Measurements from ENCODE around the gene YPEL2.

YPEL2 gene

DNA sequence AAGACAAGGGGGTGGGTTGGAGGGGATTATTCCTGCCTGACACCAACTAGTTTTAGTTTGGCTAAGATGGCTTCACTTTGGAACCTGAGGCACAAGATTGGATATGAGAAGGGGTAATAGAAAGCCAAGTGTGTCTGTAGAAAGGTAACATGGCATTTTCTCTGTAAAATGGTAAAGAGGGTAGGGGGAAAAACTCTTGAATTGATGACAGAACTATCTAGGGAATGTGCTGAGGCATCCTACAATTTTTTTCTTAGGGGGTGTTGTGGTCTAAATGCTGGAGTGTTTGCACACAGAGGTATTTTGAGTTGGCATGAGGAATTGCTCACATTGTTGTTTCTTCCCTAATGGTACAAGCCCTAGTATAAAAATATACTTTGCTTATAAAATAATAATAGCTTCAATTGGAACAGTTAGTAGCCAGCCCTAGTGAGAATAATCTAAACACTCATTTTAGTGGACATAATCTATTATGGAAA, 25.8 kb downstream of the YPEL2 start:
- DNase-seq (ENCODE audit: low spot score), result no peak

DNA sequence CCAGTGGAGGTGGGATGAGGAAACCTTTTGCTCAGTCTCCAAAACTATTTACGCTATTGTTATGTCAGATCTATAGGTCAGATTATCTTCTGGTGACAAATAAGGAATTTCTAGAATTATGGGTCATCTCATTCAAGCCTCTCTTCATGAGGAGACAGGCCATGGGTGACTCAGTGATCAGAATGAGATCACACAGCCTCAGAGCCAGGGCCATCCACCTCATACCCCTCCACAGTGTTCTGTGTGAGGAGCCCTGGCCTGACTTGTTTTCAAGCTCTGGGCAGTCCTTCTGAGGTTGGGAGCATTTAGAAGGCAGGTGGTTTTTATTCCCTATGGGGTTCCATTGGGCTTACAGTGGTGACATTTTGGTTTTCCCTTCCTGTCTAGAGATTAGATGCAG, 26.5 kb downstream of the YPEL2 start:
- DNase-seq (ENCODE audit: low spot score), result no peak

DNA sequence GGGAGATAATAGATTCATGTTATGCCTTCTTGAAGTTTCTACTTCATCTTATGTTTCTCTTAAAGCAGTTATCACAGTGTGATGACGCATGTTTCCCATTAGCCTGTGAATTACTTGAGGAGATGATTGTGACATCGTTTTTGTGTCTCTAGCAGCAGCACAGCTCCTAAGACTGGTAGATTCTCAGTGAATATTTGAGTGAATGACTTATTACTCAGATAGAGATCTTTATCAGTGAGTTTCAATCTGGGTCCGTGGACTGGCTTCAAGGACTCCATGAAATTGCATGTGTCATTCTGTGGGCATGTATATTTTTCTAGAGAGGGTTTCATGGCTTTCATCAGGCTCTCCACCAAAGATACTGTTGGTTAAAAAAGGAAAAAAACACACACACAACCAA, 29.9 kb downstream of the YPEL2 start:
- no peak for DNase-seq (ENCODE audit: low spot score)

DNA sequence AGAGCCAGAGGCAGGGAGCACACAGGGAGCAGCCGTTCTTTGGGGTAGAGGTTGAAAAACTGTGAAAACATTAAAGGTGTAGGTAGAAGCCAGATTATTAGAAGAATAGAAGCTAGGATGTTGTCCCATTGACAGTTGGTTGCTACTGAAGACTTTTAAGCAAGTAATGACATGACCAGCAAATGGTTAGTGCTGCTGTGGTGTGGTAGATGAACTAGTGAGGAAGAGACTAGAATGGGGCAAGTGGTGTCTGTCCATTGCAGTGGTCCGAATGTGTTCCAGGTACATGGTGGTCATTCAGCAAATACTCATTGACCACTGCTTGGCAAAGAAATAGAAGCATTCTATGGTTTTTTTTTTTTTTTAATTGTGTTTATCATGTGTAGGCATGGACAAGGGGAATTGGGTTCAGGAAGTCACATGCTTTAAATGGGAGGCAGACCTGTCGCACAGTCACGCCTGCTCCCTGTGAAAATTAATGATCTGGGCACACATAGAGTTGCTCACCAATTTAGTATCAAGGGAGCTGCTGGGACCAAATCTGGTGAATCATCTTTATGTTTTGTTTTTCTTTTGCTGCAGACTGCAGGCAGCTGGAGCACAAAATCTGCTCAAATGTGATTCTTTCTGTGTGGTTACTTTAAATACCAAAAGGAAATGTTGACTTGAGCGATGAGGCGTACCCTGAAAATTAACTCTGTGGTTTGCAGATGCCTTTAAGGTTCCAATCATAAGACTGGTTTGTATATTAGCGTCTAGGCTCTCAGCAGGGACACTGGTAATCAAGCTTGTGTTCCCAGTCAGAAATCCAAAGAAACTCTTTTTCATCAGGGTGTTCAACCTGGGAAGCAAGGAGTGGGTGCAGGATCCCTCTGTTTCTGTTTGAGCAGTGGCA, 30.7 kb downstream of the YPEL2 start:
- DNase-seq (ENCODE audit: low spot score), result no peak

DNA sequence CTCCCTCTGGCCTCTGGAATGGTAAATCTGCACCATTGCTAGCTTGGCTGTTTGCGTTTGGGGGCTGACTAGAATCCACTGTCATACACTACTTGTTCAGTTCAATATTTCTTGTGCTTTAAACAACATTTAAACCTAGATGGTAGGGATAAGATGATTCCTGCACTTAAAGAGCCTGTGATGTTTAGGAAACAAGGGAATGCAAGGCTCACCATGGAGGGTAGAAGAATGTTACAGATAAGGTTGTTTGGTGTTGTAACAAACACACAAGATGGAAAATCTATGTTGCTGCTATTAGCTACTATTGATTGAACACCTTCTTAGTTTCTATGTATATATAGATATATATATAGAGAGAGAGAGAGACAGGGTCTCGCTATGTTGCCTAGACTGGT, 31.4 kb downstream of the YPEL2 start:
- no peak for DNase-seq (ENCODE audit: low spot score)

DNA sequence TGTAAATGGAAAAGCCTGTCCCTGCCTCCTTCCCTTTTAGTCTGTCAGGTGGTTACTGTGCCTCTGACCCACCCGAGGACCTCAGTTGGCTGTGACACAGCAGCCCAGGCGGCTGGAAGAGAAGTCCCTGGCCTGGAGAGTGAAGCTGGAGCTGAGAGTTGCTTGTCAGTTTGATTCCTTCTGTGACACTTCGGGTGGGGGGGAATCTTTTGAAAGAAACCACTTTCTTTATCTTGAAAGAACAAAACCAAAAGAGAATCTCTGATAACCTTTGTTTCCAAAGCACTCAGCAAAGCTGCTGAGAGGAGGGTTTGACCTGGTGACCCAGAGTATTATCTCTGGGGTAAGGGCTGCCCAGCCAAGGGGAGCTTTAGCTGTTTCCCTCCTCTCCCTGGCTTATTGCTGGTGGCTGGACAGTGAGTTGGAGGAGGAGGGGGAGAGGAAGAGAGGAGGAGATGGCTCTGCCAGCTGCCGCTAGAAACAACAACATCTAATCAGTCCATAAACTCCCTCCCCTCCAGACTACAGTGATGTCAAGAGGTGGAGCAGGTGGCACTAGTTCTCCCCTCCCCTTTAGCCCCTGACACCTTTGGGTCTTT, 34.0 kb downstream of the YPEL2 start:
- DNase-seq (ENCODE audit: low spot score), result no peak

DNA sequence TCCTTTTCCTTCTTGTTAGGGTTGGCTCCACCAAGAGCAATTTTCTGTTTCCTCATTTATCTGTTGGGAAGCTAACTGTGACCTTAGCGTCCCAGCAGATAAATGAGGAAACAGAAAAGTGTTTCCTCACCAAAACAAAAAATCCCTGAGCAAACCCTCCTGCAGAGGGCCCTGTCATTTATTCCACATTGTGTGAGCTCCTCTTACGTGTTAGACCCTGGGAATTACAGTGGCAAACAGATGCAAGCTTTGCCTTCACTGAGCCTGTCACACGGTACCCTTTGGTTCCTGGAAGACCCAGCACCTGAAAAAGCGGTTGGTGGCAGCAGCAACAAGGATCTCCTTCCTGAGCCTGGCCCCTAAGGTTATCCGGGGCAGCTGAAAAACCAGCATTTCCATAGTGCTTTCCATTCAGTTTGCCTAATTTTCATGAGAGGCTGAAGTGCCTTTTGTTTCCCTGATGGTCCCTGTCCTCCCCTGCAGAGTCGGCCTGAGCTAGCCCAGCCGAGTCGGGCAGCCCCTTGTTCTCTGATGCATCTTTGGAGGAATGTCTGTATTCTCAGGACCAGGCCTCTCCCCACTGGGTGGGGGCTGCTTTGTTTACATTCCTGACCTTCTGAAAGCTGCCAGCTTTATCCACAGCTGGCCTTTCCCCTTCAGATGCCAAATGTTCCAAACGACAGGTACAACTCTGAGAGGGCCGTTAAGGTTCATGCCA, 34.7 kb downstream of the YPEL2 start:
- DNase-seq (ENCODE audit: low spot score), result no peak

DNA sequence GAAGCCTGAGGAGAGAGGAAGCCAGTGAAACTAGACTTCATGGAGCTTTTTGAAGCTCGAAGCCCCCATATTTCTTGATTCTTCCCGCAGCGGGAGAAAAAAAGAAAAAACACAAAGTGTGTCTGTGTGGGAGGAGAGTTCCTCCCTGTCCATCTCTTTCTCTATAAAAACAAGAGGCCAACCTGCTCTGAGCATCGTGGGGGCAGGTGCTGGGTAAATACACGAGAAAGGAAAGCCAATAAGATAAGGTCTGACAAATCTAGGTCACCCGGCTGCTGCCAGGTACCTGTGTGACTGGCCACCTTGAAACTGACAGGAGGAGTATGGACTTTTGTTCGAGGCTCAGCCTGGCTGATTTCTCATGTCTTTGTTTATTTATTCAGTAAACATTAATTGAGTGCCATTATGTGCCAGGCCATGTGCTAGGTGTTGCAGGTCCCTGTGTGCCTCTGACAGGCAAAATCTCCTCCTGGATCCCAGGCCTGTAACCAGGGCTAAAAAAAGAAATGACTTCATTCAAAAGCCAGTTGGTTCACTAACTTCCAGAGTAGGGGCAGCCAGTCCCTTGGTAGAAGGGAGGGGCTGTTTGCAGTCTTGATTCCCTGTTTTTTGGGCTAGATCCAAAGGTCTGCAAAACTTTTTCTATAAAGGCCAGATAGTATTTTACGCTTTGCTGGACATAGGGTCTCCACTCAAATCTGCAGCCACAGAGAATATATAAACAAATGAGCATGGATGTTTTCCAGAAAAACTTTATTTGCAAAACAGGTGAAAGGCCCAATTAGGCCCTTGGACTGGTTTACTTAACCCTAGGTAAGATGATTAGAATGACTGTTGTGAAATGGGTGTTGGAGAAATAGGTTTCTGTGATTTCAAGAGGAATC, 35.6 kb downstream of the YPEL2 start:
- no peak for DNase-seq (ENCODE audit: low spot score)

DNA sequence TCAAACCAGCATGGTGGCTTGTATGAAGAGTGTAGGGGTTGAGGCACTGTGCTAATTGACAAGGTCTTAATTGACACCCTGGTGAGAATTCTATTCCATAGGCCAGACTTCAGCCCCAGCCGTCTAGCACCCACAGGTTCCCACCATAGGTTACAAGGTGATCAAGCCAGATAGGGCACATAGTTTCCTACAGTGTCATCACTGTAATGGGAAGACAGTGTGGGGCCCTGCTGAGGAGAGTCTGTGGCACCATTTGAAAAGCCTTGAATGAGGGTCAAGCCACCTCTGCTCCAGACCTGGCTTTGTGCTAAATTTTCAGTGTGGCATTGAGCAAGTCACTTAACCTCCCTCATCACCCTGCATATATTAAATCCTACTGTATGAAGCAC, 36.2 kb downstream of the YPEL2 start:
- DNase-seq (ENCODE audit: low spot score), result no peak

DNA sequence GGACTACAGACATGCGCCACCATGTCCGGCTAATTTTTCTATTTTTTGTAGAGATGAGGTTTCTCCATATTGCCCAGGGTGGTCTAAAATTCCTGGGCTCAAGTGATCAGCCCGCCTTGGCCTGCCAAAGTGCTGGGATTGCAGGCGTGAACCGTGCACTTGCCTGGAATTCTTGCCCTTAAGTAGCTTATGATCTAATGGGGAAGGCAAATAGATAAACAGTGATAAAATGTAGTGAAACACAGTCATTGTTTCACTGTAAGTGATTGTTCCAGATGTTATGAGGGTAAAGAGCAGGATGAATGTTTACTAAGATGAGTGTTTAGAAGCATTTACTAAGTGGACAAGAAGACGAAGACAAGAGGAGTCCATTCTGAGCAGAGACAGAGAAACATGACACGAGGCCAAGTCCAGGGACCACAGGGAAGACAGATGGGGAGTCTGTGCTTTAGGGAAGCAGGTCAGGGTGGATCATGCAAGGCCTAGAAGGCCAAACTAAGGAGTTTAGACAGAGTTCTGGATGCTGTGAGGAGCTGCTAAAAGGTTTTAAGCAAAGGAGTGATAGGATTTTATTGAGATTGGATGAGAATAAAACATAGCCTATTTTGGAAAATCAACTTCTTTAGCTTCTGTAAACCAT, 36.9 kb downstream of the YPEL2 start:
- DNase-seq (ENCODE audit: low spot score), result no peak

DNA sequence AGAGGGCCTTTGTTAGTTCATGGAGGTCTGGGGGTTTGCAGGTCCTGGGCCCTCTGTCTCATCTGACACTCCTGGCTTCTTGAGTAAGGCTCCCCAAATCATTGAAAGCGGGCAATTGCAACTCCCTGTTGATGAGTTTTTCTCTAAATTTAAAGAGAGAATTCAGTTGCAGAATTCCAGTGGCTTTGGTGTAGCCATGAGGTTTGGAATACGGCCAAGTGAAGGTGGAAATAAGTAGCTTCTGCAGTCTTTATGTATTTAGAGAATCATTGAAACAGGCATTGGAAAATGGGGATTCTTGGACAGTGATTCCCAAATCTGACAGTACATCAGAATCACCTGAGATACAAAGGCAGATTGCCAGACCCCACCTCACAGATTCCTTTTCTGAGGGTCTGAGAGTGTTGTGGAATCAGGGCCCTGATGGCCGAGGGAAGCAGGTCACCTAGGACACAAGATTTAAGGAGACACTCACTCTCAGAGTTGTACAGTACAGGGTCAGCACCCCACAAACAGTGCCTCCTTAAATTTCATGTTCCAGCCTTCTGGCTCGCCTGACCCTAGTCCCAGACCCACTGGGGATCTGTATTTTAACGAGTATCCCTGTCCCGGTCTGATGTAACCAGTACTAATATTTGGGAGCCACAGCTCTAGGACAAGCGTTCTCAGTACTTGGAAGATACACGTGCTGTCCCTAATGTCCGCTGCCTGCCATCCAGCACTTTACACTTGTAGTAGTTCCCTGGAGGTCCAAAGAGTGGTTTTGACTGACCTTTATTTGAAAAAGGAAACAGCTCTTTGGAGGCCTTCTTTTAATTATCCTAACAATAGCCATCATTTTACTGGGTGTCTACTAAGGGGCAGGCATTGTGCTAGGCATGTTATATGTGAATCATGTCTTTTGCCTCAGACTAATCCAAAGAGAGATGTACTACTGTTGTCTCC, 37.8 kb downstream of the YPEL2 start:
- DNase-seq (ENCODE audit: low spot score), result no peak

DNA sequence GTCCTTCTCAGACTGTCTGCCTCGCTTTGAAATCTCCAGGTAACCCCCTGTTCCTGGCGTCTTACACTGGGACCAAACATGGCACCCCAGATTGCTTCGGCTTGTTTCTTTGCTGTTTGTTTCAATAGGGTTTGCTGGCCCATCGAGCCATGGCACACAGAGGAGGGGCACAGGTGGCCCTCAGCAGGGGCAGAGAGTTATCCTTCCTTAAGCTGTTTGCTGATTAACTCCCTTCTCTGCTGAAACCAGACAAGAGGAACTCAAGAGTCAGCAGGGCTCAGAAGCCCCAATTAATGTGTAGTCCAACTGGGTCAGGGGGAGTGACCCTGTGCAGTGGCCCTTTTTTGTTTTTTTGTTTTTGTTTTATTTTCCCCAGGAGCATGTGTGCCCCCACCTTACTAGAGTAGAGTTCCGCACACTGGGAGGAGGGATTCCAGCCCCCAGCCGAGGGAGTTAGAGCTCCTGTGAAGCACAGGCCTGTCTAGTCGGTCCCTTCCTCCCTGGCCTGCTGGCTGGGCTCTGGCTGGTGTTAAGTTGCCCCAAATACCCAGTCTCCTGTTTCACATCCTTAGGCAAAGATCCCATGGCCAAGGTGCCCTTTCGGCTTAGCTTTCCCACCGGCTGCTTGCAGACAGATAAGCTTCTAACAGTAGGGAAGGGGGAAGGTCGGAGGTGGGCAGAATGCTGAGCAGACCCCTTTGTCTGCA, 39.3 kb downstream of the YPEL2 start:
- DNase-seq (ENCODE audit: low spot score), result no peak

DNA sequence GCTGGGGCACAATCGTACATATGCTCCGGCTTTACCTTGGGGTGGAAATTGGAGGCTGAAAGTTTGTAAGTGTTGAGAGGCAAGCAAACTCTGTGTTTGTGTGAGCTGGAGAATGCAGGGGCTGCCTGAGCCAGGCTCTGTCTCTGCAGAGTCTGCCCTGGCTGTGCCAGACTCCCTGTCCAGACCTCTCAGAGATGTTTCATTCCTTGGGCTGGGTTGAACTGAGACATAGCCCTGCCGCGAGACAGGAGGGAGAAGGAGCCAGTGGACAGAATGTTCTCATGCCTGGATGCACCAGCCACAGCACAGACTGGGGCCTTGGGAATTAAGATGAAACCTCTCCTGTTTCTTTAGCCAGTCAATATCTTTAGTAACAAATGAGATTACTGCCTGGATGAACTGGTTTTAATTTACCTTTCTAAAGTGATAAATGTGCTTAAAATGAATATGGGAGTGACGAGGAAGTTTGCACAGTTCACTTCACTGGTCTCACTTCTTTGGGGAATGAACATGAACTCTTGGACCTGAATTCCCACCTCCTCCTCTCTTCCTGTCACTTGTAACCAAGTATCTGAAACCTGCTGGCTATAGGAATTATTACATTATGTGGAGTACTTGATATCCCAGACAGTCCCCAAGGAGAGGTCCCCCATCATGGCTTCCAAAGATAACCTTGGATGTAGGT, 40.1 kb downstream of the YPEL2 start:
- DNase-seq (ENCODE audit: low spot score), result no peak

DNA sequence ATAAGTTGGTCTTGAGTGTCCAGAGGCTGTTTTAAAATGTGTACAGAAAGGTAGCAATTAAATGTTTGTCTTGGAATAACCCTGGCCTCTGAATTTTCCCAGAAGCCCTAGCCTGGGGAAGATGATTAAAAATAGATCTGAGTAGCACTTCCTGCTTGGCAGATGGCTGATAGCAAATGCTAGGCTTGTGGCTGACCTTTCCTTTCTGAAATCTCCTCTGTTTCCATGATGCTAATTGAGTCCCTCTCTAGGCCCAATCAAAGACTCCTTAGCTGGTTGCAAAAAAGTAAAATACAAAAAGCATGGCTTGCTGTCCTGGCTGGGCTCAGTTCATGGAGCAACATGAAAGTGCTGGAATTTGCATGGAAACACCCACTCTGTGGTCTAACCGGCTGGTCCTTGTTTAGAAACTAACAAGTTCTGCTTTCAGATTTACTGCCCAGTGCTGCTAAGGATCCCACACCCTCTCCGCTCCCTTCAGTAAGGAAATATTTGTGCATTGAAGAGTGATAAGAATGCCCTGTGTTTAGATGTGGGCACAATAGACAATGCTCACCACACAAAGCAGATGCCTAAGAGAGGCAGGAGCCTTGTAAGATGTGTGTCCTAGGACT, 40.8 kb downstream of the YPEL2 start:
- no peak for DNase-seq (ENCODE audit: low spot score)

DNA sequence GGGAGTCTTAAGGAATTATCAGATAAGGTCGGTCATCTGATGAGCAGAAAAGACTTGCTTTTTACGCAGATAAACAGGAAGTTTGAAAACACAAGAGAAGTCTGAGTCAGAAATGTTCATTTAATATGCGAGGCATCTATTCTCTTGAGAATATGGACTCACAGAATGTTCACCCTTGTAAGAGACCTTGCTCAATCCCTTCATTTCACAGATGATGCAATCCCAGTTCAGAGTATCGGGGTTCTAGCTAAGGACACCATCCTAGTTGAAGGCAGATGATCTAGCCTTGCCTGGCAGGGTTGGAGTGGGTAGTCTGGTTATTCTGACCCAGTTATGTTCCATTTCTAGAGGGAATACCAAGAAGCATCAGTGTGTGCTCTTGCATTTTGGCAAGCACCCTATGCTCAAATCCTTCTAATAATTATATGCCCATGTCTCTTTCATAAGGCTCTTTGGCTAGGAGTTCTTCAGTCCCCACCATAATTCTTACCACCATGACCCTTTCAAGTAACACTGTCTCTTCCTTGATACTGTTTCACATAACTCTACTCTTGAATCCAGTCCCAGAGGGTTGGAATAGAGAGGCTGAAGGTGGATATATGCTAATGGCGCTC, 42.5 kb downstream of the YPEL2 start:
- DNase-seq (ENCODE audit: low spot score), result no peak

DNA sequence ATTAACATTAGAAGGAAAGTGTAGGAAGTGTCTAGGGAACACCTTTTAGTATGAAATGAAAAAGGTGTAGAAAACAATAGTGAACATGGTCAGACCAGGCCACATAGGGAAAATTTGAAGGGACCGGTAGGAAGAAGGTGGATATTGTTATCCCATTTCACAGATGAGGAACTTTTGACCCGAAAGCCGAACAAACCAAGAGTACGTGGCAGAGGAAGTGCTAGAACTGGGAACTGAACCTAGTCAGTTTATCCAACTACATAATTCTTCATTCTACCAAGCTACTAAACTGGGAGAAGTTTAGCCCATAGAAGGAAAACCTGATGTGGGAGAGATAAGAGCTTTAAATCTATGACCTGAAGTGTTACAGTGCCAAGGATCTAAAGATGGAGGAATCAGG, 43.2 kb downstream of the YPEL2 start:
- DNase-seq (ENCODE audit: low spot score), result no peak

DNA sequence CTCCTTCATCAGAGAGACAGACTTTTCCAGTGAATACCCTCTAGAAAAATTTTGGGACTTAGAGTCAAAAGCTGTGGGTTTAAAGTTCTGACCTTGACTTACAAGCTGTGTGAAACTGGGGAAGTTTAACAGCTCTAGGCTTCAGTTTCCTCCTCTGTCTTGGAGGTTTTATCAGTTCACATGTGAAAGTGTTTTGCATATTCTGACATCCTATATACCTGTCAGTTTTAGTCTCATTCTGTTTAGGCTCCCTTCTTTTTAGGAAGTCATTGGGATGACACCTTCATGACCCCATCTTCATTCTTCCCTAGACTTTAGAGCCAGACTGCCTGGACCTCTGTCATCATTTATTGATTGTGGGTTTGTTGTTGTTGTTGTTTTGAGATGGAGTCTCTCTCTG, 44.4 kb downstream of the YPEL2 start:
- no peak for DNase-seq (ENCODE audit: low spot score)

DNA sequence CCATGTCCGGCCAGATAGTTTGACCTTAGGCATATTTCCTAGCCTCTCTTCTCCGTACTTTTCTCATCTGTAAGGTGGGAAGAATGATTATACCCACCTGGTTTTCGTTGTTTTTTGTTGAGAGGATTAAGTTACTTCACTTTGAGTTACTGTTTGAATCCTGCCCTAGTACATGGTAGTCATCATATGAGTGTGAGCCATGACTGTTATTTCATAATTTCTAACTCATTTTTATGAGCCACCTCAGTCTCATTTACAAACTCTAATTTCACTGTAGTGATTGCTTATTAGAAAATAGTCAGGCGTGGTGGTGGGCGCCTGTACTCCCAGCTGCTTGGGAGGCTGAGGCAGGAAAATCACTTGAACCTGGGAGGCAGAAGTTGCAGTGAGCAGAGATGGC, 45.1 kb downstream of the YPEL2 start:
- no peak for DNase-seq (ENCODE audit: low spot score)

All from hematopoietic multipotent progenitor cell treated with erythropoietin and hydrocortisone succinate and interleukin-3 and kit ligand, for 15 days (in vitro differentiated cells).